Measurements from ENCODE around the gene EXOG. TPM values are rescaled to one million over a fixed set of nuclear protein-coding genes. Genes with fewer than 3 reads are reported as not detected.

EXOG gene
- total RNA-seq, 1 donor from 2014 or later, result 26.1 TPM

DNA sequence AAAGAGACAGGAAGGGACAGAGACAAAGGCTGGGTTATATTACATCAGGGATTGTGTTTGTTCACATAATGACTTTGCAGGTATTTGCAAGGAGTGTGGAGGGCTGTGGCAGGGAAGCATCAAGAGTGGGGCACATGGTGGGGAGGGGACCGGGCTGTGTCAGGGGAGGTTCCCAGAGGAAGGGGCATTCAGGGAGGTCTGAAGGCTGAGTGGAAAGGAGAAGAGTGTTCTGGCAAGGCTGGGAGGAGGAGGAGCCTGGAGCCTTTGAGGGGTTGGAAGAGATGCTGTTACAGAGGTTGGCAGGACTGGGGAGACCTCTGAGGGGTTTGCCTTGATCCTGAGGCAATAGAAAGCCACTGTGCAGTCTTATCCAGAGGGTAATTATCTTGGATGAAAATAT is 49.4 kb downstream of the EXOG start:
- no peak for DNase-seq (ENCODE audit: low spot score)

- peak; percentile 13 for DNase-seq (ENCODE audit: low spot score)
Observed at GRCh38 chr3:38545983-38546382, 49.8 kb downstream of the EXOG start.

DNA sequence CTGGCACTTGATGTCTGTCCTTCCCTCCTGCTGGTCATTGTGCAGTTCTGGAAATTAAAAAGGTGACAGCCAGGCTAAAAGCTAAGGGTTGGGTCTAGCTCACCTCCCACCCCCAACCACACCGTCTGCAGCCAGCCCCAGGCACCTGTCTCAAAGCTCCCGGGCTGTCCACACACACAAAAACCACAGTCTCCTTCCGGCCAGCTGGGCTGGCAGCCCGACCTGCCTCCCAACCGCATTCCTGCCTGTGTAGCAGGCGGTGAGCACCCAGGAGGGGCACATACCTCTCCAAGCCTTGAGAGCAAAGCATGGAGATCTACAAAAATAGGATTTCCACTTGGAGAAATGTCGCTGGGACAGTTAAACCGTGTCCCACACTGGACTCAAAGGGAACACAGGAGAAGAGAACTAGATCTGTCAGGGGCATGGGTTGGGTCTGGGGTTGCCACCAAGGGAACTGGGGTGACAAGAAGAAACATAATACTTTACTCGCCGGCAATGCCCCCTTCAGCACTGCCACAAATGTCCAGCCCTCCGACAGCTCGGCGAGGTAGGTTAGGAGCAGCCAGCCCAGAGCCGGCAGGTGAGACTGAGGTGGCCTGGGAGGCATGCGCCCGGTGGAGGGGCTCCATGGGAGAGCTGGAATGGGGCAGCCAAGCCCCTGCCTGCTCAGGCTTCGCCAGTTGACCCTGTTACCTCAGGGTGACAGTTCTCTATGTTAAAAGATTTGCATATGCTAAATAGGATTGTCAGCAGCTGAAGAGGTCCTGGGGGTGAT is 52.2 kb downstream of the EXOG start:
- no peak for DNase-seq (ENCODE audit: low spot score)

- DNase-seq (ENCODE audit: low spot score), result peak; percentile 32
Observed at GRCh38 chr3:38549082-38549481, 52.9 kb downstream of the EXOG start.

DNA sequence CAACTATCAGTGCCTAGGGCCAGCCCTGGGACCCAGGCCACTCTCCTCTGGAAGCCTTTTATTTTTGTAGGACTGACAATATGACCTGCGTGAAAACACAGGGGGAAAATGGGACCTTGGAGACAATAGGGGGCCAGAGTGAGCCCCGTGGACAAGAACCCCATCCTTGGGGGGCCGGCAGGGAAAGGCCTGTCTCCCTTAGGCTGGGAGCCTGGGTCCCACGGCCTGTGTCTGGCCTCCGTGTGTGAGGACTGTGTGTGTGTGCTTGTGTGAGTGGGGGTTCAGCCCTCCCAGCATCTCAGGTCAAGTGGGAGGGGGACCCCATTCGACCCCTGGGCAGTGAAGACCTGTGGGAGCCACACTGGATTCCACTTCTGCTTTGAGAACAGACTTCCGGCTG is 53.3 kb downstream of the EXOG start:
- DNase-seq (ENCODE audit: low spot score), result peak; percentile 27

DNA sequence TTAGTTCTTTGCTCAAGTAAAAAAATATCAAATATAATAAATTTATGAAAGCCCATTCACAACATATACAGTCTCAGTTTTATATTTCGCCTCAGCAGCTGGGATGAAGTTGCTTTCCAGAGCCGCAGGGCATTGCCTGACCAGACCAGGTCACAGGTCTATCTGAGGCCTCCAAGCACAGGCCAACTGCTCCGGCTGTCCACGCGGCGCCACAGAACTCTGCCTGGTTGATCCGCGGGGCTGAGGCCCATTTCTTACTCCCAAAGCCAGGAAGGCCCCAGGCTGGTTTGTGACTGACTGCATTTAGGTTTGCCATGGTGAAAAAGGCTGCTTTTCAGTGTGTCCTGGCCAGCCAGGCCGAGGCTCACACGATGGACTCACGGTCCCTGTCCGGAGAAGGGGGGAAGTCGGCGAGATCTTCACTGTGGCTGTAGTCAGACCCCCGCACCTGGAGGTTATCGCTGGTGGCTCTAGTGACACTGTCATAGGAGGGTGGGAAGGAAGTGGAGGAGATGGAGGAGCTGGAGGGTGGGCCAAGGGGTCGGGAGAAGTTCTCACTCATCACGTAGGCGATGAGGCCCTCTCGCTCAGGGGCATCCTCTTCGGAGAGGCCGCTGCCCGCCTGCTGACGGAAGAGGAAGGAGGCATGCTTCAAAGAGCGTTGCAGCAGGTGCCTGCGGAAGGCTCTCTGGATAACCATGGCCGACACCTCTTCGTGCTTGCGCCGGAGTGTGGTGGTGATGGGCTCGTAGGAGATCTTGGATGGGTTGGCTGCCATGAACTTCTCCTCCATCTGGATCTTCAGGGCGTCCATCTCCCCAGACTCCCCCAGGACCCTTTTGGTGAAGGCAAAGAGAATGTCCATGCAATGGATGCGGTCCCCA is 54.1 kb downstream of the EXOG start:
- peak; percentile 38 for DNase-seq (ENCODE audit: low spot score)

DNA sequence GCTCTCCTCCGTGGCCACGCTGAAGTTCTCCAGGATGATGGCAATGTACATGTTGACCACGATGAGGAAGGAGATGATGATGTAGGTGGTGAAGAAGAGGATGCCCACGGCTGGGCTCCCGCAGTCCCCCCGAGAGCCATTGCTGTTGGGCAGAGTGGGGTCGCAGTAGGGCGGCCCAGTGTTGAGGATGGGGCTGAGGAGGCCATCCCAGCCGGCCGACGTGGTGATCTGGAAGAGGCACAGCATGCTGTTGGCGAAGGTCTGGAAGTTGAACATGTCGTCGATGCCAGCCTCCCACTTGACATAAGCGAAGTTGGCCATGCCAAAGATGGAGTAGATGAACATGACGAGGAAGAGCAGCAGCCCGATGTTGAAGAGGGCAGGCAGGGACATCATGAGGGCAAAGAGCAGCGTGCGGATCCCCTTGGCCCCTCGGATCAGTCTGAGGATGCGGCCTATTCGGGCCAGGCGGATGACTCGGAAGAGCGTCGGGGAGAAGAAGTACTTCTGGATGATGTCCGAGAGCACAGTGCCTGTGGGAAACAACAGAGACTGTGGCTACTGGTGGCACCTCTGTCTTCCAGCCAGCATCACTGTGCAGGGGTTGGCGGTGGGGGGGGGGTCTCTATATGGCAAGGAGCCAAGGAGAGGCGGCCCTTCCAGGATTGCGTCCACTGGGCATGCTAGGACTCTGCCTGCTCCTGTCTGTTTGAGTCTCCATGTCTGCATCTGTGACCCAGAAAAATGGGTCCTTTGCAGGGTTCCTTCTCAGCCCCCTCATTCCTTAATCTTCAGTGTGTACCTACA is 55.1 kb downstream of the EXOG start:
- DNase-seq (ENCODE audit: low spot score), result peak; percentile 32

DNA sequence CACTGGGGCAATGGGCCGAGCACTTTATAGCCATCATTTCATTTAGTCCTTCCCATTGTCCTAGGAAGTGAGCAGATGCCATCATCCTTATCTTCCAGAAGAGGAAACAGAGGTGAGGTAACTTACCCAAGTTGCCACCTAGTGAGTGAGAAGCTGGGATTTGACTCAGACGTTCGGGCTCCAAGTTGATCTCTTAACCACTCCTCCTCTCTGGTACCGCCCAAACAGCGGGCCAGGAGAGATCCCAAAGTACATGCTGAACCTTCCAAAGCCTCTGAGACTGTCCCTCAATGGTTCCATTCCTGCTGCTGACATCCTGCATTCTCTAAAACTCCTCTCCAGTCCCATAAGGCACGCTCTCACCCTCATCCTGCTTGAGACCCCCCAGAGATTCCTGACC is 56.2 kb downstream of the EXOG start:
- DNase-seq (ENCODE audit: low spot score), result peak; percentile 24

DNA sequence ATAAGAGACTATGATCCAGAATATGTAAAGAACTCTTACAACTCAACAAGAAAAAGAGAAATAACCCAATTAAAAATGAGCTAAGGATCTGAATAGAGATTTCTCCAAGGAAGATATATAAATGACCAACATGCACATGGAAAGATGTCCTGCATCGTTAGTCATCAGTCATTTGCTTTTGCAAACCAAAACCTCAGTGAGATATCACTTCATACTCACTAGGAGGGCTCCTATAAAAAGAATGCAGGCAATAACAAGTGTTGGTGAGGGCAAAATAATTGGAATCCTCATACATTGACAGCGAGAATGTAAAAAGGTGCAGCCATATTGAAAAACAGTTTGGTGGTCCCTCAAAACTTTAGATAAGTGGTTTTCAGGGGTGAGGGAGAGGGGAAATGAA is 56.9 kb downstream of the EXOG start:
- no peak for DNase-seq (ENCODE audit: low spot score)

GRCh38 chr3:38554127-38554827 is 58.1 kb downstream of the EXOG start:
- peak; percentile 17 for DNase-seq (ENCODE audit: low spot score)

DNA sequence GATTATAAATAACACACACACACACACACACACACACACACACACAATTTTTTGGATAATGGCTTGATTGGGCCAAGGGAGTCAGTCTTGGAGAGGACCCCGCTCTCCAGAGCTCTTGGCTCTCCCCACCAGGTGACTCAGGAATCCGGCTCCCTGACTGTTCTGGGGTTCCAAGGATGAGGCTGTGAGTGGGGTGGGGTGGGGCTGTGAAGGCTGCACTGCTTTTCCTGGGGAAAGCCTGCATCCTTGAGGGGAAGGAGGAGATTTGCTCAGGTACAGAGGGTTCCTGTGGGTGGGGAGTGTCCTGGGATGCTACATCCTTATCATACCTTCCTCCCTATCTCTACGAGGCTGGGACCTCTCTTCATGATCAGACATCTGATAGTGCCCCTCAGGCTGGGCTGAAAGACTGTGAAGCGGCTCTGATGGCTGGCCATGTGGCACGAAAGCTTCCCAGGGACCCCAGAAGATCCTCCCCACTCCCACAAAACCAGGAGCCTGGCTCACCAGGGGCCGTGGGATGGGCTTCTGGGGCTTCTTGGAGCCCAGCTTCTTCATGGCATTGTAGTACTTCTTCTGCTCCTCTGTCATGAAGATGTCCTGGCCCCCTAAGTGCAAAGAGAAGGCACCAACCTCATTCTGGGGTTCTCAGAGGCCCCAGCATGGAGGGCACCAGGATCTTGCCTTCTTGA is 59.2 kb downstream of the EXOG start:
- peak; percentile 26 for DNase-seq (ENCODE audit: low spot score)

DNA sequence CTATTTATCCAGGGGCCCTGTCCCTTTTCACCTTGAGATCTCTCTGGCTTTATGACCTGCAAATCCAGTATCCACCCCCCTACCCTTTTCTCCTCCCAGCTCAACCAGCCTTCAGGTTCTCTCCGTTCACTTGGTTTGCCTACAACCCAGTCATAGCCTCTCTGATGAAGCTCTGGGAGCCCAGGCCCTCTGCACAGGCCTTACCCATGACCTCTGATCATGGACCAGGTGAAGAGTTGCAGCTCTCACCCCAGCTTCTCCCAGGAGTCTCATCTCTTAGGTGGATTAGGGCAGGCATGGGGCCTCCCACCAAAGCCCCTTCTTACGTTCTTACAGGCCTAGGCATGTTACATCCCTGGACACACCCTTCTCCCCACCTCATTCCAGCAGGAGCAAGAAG is 59.8 kb downstream of the EXOG start:
- DNase-seq (ENCODE audit: low spot score), result peak; percentile 32

DNA sequence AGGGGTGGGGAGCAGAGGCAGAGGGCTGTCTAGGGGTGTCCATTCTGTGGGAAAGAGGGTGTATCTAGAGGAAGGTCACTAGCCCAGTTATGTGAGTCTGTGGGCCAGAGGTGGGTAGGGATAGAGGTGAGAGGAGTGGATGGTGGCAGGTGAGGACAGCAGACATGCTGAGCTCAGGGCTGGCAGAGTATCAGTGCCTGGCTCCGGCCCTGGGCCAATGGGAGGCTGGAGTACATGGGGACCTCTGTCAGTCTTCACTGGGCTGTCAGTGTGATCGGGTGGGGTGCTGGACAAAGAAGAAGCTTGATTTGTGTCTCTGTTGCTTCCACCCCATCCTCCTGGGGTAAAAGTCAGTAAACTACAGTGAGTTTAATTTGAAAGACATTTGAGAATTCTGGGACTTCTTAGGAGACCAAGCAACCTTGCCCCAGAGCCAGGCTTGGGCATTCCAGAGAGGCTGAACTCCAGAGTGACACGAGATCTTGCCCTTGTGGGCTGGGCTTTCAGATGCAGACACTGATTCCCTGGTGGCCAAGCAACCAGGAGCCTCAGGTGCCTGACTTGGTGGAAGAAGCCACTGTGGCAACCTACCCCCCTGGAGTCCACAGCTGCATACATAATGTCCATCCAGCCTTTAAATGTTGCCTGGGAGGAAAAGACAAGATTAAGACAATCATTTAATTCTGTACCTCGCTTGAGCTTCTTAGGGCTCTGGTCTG is 60.7 kb downstream of the EXOG start:
- peak; percentile 32 for DNase-seq (ENCODE audit: low spot score)

DNA sequence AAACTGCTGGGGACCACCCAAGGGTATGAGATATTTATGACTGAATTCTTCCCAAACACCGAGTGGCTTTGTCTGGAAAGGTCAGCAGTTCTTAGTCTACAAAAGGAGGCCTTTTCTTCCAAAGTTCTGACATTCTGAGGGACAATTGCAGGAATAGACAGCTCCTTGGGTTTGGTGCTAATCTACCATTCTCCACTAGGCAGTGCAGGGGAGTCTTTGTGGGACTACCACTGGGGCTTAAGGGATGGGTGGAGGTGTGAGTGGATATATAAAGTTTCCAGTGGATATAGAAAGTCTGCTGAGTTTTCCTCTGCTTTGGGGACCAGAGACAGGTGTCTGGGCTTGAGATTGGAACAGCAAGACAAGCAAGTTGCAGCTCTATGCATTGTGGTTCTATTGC is 62.7 kb downstream of the EXOG start:
- DNase-seq (ENCODE audit: low spot score), result no peak

DNA sequence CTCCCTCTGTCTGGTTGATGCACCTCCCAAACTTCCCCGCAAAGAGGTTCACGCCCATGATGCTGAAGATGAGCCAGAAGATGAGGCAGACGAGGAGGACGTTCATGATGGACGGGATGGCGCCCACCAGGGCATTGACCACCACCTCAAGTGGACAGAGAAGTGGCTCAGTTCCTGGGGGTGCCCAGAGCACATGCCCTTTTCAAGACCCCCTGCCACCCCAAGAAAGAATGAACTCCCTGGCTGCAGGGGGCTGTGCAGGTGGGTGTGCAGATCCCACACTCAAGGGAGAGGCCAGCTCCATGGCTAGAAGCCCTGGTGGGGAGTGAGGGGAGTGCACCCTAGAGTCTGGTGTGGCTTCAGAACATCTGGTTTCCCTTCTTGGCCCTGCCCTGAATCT is 64.1 kb downstream of the EXOG start:
- no peak for DNase-seq (ENCODE audit: low spot score)

- DNase-seq (ENCODE audit: low spot score), result no peak
Observed at GRCh38 chr3:38560996-38561717, 65.0 kb downstream of the EXOG start.

GRCh38 chr3:38561746-38562466 is 65.8 kb downstream of the EXOG start:
- DNase-seq (ENCODE audit: low spot score), result no peak

DNA sequence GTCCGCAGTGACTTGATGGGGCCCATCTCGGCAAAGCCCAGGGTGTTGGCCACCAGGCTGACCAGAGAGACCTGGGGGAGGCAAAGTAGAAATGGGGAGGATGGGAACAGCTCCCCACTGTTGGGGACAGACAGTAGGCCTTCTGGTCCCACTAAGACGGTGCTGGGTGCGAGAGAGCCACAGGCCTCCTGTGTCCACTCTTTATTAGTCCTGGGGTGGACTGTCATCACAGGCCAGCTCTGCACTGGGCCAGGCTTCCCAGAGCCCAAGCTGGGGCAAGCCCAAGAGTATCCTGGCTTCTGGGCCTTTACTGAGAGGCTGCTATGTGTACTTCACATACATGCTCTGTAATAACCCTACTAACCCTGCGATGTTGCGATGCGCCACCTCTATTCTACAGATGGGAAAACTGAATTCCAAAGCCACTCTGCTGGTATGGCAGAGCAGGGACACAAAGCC is 66.4 kb downstream of the EXOG start:
- DNase-seq (ENCODE audit: low spot score), result no peak

Measured in ureter (tissue), 1 donor.